Fibroblast of skin of left quadriceps (primary cell): ENCODE measurements around the gene CCDC157.
A peak's percentile ranks its signal among the peaks of the same experiment; 100 is the strongest.

Experiments used
- DNase-seq, 2 experiments: peaks; one replicate each; pipeline ENCODE4 v3.0.0-alpha.2; 2013; ENCODE audit warnings: low read depth in 2 of 2

The CCDC157 gene

DNA sequence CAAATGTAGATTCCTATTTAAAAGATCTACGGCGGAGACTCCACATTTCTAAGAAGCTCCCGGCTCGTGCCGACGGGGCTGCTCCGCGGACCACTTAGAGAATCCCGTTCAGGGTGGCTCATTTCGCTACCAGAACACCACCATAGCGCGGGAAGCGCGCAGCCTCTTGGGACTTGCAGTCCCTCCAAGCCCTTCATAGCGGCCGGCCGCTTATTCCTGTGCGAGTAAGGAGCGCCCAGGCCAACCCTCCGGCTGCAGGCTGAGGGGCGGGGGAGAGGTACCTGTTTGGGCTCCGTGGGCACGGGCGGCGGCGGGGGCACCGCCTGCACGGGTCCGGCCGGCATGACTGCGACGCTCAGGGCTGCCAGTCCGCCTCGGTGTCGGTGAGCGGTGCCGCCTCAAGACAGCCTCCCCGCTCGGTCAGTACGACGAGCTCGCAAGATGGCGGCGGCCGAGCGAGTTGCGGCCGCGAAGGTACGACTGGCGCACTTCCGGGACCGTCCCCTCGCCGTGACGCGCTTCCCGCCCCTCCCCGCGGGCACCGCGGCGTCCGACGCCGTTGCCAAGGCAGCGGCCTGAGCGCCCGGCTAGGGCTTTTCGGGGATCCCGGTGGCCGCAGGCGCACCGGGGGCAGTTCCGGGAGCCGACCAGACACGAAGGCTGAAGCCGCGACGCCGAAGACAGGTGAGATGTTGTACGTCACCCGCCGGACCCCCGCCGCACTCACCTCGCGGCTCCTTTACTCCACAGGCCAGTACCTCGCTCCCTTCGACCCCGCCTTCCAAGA lies at the start of gene CCDC157, which contains the start of gene SF3A1:
Gene CCDC157 (plus strand): TSS at position 559 of the 787 bp plus-strand sequence. CDS start 8,994 bp downstream, outside the sequence.
Gene SF3A1 (minus strand): TSS at position 446 of the 787 bp plus-strand sequence. CDS start 102 bp downstream, at position 344.
- DNase-seq, result peak; percentile 72 to 73

- no peak for DNase-seq
Measured at GRCh38 chr22:30307041-30307574, 49.7 kb upstream of the CCDC157 start.

GRCh38 chr22:30308093-30308492 lies 48.7 kb upstream of the CCDC157 start:
- no peak for DNase-seq

GRCh38 chr22:30308518-30309230 lies 48.1 kb upstream of the CCDC157 start:
- no peak for DNase-seq

DNA sequence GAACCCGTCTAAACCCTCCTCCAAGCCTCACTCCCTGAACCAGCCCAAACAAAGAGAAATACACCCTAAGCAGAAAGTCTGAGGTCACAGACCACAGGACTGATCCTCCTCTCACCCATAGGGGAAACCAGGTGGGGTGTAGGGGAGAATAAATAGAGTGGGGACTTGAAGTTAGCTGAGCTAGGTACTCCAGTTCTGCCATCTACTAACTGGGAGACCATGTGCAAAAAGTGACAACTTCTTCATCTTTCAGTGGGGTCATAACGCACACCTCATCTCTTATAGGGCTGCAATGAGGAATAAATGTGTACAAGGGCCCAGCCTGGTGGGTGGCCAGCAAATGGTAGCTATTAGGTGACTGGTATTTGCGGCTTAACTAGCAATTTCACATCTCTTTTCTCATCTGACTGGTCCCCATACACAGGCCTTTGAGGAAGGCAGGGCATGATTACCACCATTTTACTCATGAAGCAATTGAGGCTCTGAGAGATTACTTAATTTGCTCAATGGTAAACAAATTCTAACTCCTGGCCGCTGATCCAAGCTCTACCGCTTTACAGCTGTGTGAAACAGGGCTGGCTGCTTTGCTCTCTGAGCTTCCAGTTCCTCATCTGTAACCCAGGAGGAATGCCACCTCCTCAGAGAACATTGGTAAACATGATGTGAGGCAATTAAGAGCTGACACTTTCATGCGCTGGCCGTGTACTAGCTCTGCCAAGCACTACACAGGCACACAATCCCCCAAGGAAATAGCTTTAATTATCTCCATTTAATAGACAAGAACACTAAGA lies 46.7 kb upstream of the CCDC157 start:
- DNase-seq, result no peak

DNA sequence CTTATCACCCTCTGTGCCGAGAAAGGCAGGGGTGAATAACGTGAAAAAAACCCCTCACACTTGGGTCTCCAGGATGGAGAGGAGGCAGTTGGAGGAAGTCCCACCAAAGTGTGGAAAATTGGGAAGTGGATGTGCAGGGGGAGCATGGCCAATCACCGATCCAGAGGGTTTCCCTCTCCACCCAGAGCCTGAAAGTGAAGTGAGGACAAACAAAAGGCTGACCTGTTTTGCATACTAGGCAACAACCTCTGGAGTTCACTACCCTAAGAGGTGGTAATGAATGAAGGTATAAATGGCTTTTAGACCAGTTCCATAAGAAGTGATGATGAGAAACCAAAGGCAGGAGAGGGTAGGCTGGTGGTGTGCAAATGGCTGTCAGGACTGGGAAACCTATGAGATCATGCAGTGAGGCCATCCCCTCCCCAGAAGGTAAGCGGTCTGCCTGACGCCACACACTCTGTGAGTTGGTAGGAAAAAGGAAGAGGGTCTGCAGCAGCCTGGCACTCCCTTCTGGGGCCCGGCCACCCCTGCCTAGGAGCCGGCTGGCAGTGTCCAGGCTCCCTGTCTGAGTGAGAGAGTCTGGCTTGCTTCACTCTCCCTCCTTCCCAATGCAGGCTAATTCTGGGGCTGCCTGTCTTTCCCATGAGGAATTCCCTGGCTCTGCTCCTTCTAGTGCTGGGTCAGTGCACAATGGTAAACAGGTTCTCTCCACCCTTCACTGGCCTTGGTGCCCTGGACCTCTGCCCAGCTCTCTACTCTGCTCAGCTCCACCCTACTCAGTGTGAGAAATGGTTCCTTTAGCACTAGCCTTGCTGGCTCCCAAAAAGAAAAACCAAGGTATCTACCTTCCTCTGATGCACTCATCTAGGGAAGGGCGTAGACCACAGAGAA lies 45.7 kb upstream of the CCDC157 start:
- no peak for DNase-seq

DNA sequence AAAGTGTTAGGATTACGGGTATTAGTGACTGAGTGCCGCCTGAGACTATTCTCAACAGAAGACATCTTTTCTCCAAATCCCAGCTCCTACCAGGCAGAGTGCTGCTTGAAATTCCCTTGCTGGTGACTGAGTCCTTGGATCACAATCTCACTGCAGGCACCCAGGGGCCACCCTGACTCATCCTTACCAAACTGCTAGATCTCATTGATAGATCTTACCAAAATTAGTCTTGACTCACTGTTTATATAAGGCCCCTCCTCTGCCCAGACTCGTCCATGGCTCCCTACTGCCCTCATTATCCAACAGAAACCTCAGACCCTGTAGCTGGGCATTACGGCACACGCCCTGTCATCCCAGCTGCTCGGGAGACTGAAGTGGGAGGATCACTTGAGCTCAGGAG lies 44.8 kb upstream of the CCDC157 start:
- no peak for DNase-seq

DNA sequence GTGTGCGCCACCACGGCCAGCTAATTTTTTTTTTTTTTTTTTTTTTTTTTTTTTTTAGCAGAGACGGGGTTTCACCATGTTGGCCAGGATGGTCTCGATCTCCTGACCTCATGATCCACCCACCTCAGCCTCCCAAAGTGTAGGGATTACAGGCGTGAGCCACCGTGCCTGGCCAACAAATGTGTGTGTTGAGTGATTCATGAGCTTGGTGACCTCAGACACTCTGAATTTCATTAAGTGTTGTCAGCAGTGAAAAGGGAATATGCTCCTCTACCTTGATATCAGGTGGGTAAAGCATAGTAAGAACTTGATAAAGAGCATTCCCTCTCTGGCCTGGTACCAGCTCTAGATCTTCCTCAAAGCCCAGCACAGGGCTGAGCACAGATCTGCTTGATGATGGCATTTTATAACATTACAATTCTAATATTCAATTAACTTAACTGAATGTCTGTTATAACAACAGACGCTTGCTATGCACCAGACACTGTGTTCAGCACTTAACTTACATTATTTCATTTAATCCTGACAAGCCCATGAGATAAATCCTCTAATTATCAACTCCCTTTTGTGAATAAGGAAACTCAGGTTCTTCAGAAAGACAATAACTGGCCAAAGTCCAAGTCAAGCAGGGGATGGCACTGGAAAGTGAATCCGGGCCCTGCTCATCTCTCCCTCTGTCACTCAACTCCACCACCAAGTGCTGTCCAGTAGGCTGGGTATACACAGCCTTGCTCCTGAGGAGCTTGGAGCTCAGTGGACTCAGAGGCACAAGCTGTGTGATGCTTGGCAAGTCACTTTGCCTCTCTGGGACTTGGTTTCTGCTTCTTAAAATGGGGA lies 43.1 kb upstream of the CCDC157 start:
- no peak for DNase-seq

DNA sequence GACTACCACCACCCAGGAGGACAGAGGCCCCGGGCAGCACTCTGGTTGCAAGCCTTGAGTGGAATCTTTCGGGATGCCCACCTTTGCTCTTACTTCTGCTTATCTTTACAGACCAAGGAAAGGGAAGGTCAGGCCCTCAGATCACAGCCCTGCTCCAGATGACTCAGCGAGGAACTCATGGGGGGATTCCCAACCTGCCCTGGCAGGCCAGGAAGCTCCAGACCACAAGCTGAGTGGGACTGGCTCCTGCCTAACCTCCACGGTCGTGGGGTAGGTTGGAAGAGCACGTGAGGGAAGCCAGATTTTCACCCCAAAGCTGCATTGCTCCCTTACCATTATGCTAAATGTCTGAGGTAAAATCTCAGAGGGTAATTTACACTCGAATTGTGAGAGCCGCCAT lies 41.9 kb upstream of the CCDC157 start:
- no peak for DNase-seq

DNA sequence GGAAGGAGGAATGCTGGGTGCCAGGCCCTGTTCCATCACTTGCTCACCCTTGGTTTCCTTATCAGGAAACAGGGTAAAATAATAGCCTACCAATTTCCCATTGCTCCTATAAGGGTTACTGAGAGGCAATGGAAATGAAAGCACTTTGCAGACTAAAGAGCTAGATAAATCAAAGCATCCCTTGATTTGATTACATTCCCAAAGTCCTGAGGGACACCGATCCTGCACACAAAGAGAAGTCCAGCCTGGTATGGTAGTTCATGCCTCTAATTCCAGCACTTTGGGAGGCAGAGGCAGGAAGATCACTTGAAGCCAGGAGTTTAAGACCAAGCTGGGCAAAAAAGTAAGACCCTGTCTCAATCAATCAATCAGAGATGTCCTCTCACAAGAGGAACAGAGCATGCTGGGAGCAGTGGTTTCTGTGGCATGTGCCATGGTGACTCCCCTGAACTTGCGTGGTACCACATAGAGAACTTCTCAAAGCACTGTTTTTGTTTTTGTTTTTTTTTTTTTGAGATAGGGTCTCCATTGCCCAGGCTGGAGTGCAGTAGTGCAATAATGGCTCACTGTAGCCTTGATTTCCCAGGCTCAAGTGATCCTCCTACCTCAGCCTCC lies 40.7 kb upstream of the CCDC157 start:
- DNase-seq, result no peak

- DNase-seq, result no peak
Measured at GRCh38 chr22:30317778-30318177, 39.0 kb upstream of the CCDC157 start.

DNA sequence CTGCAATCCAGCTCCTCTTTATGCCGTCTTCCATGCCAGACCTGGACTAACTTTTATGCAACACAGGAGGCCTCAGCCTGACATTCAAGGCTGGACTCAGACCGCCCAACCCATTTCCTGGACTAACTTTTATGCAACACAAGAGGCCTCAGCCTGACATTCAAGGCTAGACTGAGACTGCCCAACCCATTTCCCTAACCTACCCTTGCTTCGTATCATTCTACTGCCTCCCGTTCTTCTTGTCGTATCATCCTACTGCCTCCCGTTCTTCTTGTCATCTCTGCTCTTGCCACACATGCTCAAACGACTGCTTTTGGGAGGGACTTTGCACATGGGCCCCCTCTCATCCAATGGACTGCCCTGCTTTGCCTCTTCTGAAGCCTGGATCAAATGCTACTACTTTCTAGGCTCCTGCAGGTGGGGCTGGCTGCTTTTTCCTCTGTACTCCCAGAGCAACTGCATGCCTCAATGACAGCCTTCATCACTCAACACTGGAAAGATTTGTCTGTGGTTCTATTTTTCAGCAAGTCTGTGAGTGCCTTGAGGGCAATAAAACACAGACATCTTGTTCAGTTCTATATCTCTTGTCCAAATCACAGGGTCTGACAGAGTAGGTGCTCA lies 37.9 kb upstream of the CCDC157 start:
- DNase-seq, result no peak

DNA sequence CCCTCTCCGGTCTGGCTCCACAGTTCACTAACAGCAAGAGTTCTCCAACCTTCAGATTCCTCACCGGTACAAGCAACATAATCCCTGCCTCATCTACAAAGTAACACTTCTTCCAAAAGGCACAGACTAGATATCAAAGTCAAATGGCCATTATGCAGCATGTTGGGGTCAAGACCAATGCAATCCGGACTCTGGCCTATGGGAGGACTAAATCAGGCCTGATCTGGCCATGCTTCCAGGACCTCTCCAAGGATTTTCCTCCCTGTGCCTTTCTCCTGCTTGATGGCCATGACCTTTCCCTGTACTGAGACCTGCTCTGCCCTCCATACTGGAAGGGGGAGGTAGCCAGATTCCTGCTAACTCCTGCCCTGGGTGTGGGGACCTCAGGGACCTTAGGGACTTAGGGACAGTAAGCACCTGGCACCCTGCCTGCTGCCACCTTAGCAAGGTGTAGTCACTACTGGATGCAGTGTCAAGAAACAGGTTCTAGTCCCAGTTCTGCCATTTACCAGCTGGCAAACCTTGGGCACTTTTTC lies 36.7 kb upstream of the CCDC157 start:
- no peak for DNase-seq

- DNase-seq, result no peak
Measured at GRCh38 chr22:30321461-30321860, 35.3 kb upstream of the CCDC157 start.

DNA sequence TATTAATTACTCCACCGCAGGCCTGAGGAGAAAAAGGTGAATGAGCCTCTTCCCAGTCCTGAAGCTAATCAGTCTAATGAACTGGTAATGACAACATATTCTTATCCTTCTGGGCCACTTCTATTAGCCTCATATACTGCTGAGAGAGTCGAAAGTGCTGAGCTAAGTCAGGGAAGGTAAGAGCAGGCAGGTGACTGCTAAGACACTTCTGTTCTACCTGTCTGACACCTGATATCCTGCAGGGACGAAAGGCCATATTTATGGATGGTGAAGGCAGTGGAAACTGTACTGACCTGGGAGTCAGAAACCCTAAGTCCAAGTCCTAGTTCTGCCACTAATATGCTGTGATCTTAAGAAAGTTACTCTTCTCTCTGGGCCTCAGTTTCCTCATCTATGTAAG lies 33.6 kb upstream of the CCDC157 start:
- DNase-seq, result no peak

DNA sequence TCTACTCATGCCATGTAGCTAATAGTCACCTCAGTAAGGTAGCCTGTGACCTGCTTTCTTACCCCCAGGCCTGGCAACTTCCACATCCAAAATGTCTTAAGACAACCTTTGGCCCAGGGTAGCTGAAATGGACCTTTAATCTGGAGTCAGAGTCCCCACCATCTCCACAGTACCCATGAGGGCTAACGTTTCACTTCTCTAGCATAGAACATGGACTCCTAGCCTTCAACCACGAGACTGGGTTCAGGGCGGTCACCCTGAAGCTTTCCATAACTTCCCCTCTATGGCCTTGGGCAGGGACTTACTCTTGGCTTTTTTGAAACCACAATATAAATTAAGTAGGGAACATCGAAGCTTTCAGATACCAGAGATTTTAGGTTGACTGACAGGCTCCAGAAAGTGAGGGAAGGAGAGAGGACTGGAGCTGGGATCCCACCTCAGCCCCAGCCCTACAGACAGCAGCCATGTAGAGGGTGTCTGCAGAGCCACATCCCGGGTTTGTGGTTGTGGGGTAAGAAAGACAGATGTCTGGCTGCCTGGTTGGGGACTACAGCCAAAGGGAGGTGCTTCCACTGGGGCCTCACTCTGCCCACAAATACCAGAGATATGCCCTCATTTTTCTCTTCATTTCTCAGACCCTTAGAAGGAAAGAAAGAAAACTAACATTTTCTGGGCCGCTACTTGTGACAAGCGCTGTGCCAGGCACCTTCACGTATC lies 32.6 kb upstream of the CCDC157 start:
- DNase-seq, result peak in 1 of 2 experiments; percentile 16

- peak; percentile 50 for DNase-seq
Measured at GRCh38 chr22:30325065-30325720, 31.6 kb upstream of the CCDC157 start.
